C4-2B (cell line): ENCODE measurements around the gene CENATAC.

Source experiments
- H3K27ac ChIP-seq: fragments of 450-650 bp; 2 replicates; pipeline ENCODE4 v1.5.1; 2017
- CTCF ChIP-seq: fragments of 450-650 bp; conservative IDR thresholded peaks from 2 replicates; pipeline ENCODE4 v1.5.1; 2017; ENCODE audit warnings: mild to moderate bottlenecking
- ZFX ChIP-seq: fragments of 450-650 bp; IDR thresholded peaks from 2 replicates; pipeline ENCODE4 v1.6.1; 2017

Gene CENATAC

GRCh38 chr11:119041821-119042514, 44.0 kb downstream of the CENATAC start:
- no peak overlapping the region for H3K27ac ChIP-seq
- TF ChIP-seq ZFX (no peak), CTCF (no peak)

GRCh38 chr11:119042927-119043326, 45.0 kb downstream of the CENATAC start:
- H3K27ac ChIP-seq, result no peak overlapping the region

GRCh38 chr11:119044708-119045107, 46.8 kb downstream of the CENATAC start:
- no peak overlapping the region for H3K27ac ChIP-seq
- TF ChIP-seq ZFX (no peak), CTCF (no peak)

More at GRCh38 chr11:119042927-119043326, 45.0 kb downstream of the CENATAC start:
- no peak for TF ChIP-seq CTCF
- no peak for TF ChIP-seq ZFX

GRCh38 chr11:119046489-119046888, 48.6 kb downstream of the CENATAC start:
- TF ChIP-seq CTCF, result no peak
- no peak for TF ChIP-seq ZFX
- no peak overlapping the region for H3K27ac ChIP-seq

GRCh38 chr11:119047205-119047604, 49.3 kb downstream of the CENATAC start:
- no peak overlapping the region for H3K27ac ChIP-seq
- no peak for TF ChIP-seq ZFX
- TF ChIP-seq CTCF, result no peak

GRCh38 chr11:119048644-119049043, 50.7 kb downstream of the CENATAC start:
- no peak for TF ChIP-seq ZFX
- TF ChIP-seq CTCF, result no peak
- no peak overlapping the region for H3K27ac ChIP-seq

GRCh38 chr11:119049081-119049480, 51.1 kb downstream of the CENATAC start:
- no peak overlapping the region for H3K27ac ChIP-seq
- no peak for TF ChIP-seq CTCF
- no peak for TF ChIP-seq ZFX
